OCI-LY1 (cell line): ENCODE measurements around the gene HACD3.

Experiments used
- H2AFZ ChIP-seq: fragments of 200-600 bp; sonication (generic), shearing (Covaris generic); 2 replicates; pipeline ENCODE4 v1.6.0; 2014; ENCODE audit warnings: antibody characterized with exemption, mild to moderate bottlenecking, low read length
- H3F3A ChIP-seq: fragments of 200-600 bp; sonication (generic), shearing (Covaris generic); 2 replicates; pipeline ENCODE4 v1.6.0; 2014; ENCODE audit warnings: mild to moderate bottlenecking, antibody characterized with exemption, low read length, moderate library complexity; ENCODE audit not compliant: insufficient read depth
- H3K27ac ChIP-seq: fragments of 200-600 bp; sonication (generic); 2 replicates; pipeline ENCODE4 v1.5.1; 2014; ENCODE audit warnings: low read length, mixed run types, mild to moderate bottlenecking, low read depth; ENCODE audit not compliant: poor library complexity, severe bottlenecking
- H3K27me3 ChIP-seq: fragments of 200-600 bp; sonication (generic); 2 replicates; pipeline ENCODE4 v1.6.0; 2014; ENCODE audit warnings: antibody characterized with exemption, mild to moderate bottlenecking, low read length, moderate library complexity; ENCODE audit not compliant: insufficient read depth
- H3K36me3 ChIP-seq: fragments of 200-600 bp; sonication (generic); 2 replicates; pipeline ENCODE4 v1.6.1; 2014; ENCODE audit warnings: mild to moderate bottlenecking, antibody characterized with exemption, low read length, moderate library complexity, mixed read lengths; ENCODE audit not compliant: insufficient read depth
- H3K4me1 ChIP-seq: fragments of 200-600 bp; sonication (generic); 2 replicates; pipeline ENCODE4 v1.5.1; 2014; ENCODE audit warnings: mild to moderate bottlenecking, low read length, moderate library complexity; ENCODE audit not compliant: insufficient read depth, severe bottlenecking
- H3K4me2 ChIP-seq: fragments of 200-600 bp; sonication (generic), shearing (Covaris generic); 2 replicates; pipeline ENCODE4 v1.6.1; 2014; ENCODE audit warnings: low read length
- H3K4me3 ChIP-seq: fragments of 200-600 bp; sonication (generic); 2 replicates; pipeline ENCODE4 v1.5.1; 2014; ENCODE audit warnings: low read length, low read depth, mild to moderate bottlenecking, mixed read lengths; ENCODE audit not compliant: poor library complexity, severe bottlenecking
- H3K79me2 ChIP-seq: fragments of 200-600 bp; shearing (Covaris generic); 2 replicates; pipeline ENCODE4 v1.6.1; 2016; ENCODE audit warnings: mixed run types, low read length, mixed read lengths; ENCODE audit not compliant: insufficient read depth
- H3K9ac ChIP-seq: fragments of 200-600 bp; sonication (generic), shearing (Covaris generic); 2 replicates; pipeline ENCODE4 v1.6.1; 2014; ENCODE audit warnings: mild to moderate bottlenecking, low read length, mixed read lengths
- H3K9me2 ChIP-seq: fragments of 200-600 bp; sonication (generic), shearing (Covaris generic); 2 replicates; pipeline ENCODE4 v1.6.1; 2014; ENCODE audit warnings: low read depth, mild to moderate bottlenecking, low read length, mixed read lengths
- H3K9me3 ChIP-seq: fragments of 200-600 bp; shearing (Covaris generic); 2 replicates; pipeline ENCODE4 v1.6.1; 2014; ENCODE audit warnings: low read length, mixed read lengths
- H4K20me1 ChIP-seq: fragments of 200-600 bp; sonication (generic), shearing (Covaris generic); 2 replicates; pipeline ENCODE4 v1.6.0; 2016; ENCODE audit warnings: mild to moderate bottlenecking, low read length; ENCODE audit not compliant: insufficient read depth
- EZH2 ChIP-seq: fragments of 200-600 bp; sonication (generic), shearing (Covaris generic); IDR thresholded peaks from 2 replicates; pipeline ENCODE4 v1.8.0; 2017; ENCODE audit warnings: borderline replicate concordance, mixed run types, mild to moderate bottlenecking, antibody characterized with exemption, low read length, moderate library complexity, mixed read lengths
- TF ChIP-seq, protein P1 (sequence below): fragments of 200-600 bp; sonication (generic), shearing (Covaris generic); IDR thresholded peaks from 2 replicates; pipeline ENCODE4 v1.5.1; 2017; ENCODE audit warnings: mild to moderate bottlenecking, antibody characterized with exemption, low read length, moderate library complexity, mixed read lengths

Gene HACD3

GRCh38 chr15:65558336-65558735 is 28.1 kb downstream of the HACD3 start:
- H3F3A ChIP-seq: no peaks in the 10 kb centered on the region; the same call in 1 of the 2 replicates
- H3K79me2 ChIP-seq: no peaks in the 10 kb centered on the region
- no peaks in the 10 kb centered on the region for H3K4me1 ChIP-seq
- H3K4me2 ChIP-seq: no peak overlapping the region
- H3K9me2 ChIP-seq: no peaks in the 10 kb centered on the region
- no peak overlapping the region for H2AFZ ChIP-seq
- peaks cover 97% of the 10 kb centered on the region for H3K36me3 ChIP-seq
- no peaks in the 10 kb centered on the region for H3K27me3 ChIP-seq
- H4K20me1 ChIP-seq: no peaks in the 10 kb centered on the region
- no peak overlapping the region for H3K4me3 ChIP-seq
- TF ChIP-seq EZH2: no peak
- TF ChIP-seq, protein P1, sequence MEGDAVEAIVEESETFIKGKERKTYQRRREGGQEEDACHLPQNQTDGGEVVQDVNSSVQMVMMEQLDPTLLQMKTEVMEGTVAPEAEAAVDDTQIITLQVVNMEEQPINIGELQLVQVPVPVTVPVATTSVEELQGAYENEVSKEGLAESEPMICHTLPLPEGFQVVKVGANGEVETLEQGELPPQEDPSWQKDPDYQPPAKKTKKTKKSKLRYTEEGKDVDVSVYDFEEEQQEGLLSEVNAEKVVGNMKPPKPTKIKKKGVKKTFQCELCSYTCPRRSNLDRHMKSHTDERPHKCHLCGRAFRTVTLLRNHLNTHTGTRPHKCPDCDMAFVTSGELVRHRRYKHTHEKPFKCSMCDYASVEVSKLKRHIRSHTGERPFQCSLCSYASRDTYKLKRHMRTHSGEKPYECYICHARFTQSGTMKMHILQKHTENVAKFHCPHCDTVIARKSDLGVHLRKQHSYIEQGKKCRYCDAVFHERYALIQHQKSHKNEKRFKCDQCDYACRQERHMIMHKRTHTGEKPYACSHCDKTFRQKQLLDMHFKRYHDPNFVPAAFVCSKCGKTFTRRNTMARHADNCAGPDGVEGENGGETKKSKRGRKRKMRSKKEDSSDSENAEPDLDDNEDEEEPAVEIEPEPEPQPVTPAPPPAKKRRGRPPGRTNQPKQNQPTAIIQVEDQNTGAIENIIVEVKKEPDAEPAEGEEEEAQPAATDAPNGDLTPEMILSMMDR: no peak
- H3K27ac ChIP-seq: no peak overlapping the region
- H3K9ac ChIP-seq: no peak overlapping the region
- no peaks in the 10 kb centered on the region for H3K9me3 ChIP-seq

DNA sequence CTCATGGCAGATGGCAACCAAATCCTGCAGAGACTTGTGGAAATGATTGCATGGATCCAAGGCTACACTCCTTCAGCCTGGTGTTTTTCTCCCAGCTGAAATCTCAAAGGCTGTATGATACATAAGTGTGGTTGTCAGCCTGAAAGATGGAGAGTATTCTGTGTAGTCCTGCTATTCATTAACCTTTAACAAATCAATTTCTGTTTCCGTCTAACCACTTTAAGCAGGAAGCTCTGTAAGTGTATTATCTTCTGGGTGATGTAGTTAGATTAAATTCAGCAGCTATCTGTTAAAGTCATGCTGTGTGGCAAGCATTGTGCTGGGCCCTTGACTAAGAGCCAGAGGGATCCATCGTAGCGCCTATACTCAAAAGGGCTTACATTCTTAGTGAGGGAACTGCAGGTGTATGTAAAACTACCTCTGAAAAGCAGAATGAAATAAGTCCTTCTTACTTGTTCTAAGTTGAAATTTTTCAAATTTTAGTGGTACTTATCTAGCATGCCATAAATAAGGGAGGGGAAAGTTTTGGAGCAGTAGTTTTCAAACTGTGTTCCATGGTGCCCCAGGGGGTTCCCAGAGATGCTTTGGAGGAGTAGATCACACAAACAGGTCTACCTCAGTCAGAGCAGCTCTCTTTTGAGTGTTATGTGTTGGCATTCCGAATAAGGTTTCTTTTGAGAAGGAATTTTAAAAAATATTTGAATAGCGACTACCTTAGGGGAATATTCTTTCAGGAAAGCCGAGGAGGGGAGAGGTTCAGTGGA is 28.9 kb downstream of the HACD3 start:
- H4K20me1 ChIP-seq: no peaks in the 10 kb centered on the region
- no peaks in the 10 kb centered on the region for H3K79me2 ChIP-seq
- TF ChIP-seq EZH2: no peak
- TF ChIP-seq, protein P1: no peak
- H3K4me2 ChIP-seq: no peak overlapping the region
- H3K9me2 ChIP-seq: no peaks in the 10 kb centered on the region
- H3F3A ChIP-seq: no peaks in the 10 kb centered on the region; the same call in 1 of the 2 replicates
- H2AFZ ChIP-seq: no peak overlapping the region
- no peak overlapping the region for H3K9ac ChIP-seq
- no peak overlapping the region for H3K27ac ChIP-seq
- H3K36me3 ChIP-seq: peaks cover 99% of the 10 kb centered on the region
- H3K9me3 ChIP-seq: peaks cover 2% of the 10 kb centered on the region; the same call in 1 of the 2 replicates
- no peaks in the 10 kb centered on the region for H3K4me1 ChIP-seq
- no peak overlapping the region for H3K4me3 ChIP-seq
- H3K27me3 ChIP-seq: no peaks in the 10 kb centered on the region

DNA sequence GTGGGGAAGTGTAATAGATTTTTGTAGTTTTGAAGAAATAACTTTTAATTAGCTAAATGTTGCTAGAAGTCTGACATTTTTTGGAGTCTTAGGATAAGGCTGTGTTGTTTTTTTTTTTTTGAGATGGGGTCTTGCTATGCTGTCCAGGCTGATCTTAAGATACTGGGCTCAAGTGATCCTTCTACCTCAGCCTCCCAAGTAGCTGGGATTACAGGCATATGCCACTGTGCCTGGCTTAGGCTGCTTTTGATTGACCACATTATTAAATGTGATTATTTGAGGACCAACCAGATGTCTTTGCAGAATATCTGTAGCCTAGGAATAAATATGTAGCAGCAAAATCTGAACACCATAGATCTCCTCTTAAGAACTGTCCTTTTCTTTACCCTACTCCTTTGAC is 29.7 kb downstream of the HACD3 start:
- H3K79me2 ChIP-seq: no peaks in the 10 kb centered on the region
- peaks cover 4% of the 10 kb centered on the region; the same call in 1 of the 2 replicates for H3K9me3 ChIP-seq
- no peaks in the 10 kb centered on the region for H3K9me2 ChIP-seq
- no peak overlapping the region for H3K4me3 ChIP-seq
- no peak overlapping the region for H2AFZ ChIP-seq
- H3K4me2 ChIP-seq: no peak overlapping the region
- no peak overlapping the region for H3K9ac ChIP-seq
- no peaks in the 10 kb centered on the region for H4K20me1 ChIP-seq
- TF ChIP-seq EZH2: no peak
- TF ChIP-seq, protein P1: no peak
- H3K36me3 ChIP-seq: peaks cover 100% of the 10 kb centered on the region
- no peaks in the 10 kb centered on the region for H3K4me1 ChIP-seq
- no peak overlapping the region for H3K27ac ChIP-seq
- H3F3A ChIP-seq: no peaks in the 10 kb centered on the region; the same call in 1 of the 2 replicates
- H3K27me3 ChIP-seq: no peaks in the 10 kb centered on the region
